DLD1 (cell line): ENCODE measurements around the gene SURF4.
"Not testable (repeated sequence)": the region's sequence is repeated elsewhere in the genome, so short reads cannot be mapped to it uniquely, and the experiment has no call there.

Experiments used
- in situ Hi-C: cut with HindIII; loops from 2 replicates; pipeline ENCODE4 v1.10.0; 2017; ENCODE audit warnings: low sequenced_read_pairs

Gene SURF4

DNA sequence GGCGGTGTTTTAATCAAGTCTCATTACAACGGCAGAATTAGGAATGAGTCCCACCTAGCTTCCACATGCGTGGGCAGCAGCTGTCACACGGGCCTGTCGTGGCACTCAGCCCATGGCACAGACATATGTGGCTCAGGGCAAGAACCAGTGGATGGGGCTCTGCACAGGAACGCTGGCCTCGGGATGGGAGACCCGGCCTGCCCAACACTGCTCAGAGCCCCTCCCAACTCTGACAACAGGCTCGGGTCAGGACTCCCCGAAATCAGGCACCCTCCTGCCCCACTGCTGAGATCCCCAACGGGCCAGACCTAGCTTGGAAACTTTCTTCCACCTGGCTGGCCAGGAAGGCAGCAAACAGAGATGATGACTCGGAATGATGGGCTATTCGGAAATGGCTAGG is 34.9 kb downstream of the SURF4 start:
- in situ Hi-C loops, result no loop called here

DNA sequence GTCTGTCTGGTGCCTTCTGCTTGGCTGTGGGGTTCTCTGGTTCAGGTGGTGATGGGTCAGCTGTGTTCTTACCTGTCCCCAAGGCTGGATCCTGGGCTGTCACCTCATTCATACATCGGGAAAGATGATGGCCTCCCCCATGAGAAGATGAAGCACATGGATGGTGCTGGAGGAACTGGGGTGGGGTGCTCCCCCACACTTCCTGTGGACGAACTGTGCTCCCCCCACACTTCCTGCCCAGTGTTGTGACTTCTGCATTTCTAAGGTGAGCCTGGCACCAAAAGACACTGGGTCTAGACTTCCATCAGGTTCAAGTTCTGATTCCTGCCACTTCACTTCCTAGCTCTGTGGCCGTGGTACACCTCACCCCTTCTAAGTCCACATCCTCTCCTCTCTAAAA is 35.6 kb downstream of the SURF4 start:
- in situ Hi-C loops, result no loop called here

- in situ Hi-C loops, result no loop called here
Measured at GRCh38 chr9:133339641-133340040, 36.2 kb downstream of the SURF4 start.

GRCh38 chr9:133335924-133336811 is 39.7 kb downstream of the SURF4 start, which contains the start of gene SURF6:
TSS of gene SURF6 (minus strand) at chr9:133336188. CDS start at chr9:133336132, 56 bp downstream.
- in situ Hi-C loops, result no loop called here

GRCh38 chr9:133334888-133335287 is 41.0 kb downstream of the SURF4 start:
- in situ Hi-C loops, result not testable (repeated sequence)

DNA sequence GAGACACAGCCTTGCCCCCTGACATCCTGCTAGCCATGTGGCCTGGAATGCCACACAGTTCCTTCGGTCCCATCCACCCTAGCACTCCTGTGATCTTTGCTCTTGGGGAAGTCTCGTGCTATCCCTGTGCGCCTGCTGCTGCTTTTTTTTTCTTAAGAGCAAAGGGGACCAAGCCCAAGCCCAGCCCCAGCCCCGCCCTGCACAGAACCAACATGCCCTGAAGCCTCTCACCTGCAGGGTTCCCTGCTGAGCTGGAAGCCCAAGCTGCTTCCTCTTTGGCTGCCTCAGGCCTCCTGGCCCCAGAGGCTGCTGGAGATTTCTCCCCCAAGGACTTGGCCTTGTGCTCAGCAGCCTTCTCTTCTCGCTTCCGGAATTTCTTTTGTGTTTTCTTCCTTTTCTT is 41.7 kb downstream of the SURF4 start:
- in situ Hi-C loops, result no loop called here

DNA sequence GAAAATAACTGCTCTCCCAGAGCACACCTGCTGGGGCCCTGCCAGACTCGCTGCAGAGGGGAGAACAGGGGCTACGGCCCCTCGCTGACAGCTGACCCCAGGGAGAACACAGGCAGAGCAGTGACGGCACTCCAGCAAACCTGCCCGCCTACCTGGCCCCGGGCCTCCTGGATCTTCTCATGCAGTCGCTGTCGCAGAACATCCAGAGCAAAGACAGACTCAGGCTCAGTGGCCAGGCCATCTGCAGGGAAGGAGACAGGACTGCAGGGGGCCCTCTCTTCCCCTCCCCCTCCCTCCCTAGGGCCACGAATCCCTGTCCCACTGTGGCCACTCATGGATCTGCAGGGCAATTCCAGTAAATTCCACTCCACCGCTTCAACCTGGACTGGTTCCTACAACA is 42.3 kb downstream of the SURF4 start:
- in situ Hi-C loops, result no loop called here

DNA sequence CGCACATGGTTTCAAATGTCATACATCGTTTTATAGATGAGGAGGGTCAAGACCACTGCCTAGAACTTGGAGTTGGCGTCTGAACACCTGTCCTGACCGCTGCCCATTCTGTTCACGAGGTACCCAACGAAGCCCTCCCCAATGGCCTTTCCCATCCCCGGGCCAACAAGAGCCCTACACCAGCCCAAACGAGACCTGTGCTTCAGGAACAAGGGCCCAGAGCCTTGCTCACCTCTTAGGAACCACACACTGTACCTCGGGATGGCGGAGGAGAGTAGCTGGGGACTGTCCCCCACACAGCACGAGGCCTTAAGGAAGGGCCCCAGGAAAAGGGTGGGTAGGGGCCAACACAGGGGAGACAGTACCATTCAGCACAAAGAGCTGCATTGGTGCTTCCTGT is 42.8 kb downstream of the SURF4 start:
- in situ Hi-C loops, result no loop called here

DNA sequence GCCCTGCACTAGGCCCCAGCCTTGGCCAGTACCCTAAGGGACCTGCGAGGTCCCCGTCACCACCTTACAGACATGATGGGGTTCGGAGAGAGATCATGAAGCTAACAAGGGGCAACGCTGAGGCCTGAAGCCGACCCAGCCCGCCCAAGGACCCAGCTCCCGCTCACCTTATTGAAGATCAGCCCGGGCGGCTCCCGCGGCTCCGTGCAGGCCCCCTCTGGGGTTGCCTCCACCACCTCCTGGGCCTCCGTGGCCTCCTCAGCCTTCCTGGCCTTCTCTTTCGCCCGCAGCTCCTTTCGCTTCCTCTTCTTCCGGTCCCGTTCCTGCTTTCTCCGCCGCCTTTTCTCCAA is 43.5 kb downstream of the SURF4 start:
- in situ Hi-C loops, result no loop called here

DNA sequence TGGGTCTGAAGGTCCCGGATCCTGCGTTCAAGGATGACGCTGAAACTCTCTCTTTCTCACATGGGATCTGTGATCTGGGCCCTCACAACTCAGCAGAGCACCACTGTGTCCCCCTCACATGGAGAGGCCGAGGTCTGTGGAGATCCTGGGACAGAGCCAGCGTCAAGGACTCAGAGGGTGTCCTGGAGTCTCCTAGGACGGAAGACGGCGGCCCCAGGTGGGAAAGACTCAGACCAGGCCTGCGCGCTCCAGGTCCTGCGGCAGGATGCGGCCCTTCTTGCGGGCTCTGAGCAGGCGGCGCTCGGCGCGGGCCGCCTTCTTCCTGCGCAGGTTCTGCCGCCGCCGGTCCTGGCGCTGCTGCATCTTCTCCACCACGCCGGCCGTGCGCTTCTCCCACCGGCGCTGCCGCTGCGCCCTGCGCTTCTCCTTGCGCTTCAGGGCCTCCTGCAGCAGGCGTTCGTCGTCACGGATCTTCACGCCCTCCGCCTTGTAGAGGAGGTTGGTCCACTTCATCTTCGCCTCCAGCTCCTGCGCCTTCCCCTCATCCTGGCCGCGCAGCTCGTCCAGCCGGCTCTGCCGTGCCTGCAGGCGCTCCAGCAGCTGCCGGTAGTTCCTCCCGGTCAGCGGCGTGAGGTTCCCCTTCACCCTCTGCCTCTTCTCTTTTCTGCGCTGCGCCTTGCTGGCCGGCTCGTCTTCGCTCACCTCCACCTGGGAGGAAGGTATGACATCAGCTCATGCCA is 44.0 kb downstream of the SURF4 start:
- in situ Hi-C loops, result no loop called here

DNA sequence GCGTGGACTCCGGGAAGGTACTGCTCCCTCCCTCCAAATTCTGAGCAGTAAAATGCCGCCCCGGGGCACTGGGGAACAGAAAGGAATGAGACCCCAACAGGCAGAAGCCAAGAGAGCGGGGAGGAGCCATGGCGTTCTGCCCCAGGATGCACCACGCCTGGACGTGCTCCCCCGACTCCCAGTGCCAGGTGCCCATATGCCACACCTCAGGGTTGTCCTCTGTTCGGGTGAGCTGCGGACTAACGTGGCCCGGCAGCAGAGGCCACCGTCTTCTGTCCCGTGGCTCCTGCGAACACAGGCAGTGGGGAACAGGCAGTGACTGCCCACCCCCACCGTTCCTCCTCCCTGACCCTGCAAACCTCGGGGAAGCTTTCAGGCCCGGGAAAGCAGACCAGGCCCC is 44.6 kb downstream of the SURF4 start:
- in situ Hi-C loops, result no loop called here

GRCh38 chr9:133329306-133330156 is 46.3 kb downstream of the SURF4 start:
- in situ Hi-C loops, result not testable (repeated sequence)

DNA sequence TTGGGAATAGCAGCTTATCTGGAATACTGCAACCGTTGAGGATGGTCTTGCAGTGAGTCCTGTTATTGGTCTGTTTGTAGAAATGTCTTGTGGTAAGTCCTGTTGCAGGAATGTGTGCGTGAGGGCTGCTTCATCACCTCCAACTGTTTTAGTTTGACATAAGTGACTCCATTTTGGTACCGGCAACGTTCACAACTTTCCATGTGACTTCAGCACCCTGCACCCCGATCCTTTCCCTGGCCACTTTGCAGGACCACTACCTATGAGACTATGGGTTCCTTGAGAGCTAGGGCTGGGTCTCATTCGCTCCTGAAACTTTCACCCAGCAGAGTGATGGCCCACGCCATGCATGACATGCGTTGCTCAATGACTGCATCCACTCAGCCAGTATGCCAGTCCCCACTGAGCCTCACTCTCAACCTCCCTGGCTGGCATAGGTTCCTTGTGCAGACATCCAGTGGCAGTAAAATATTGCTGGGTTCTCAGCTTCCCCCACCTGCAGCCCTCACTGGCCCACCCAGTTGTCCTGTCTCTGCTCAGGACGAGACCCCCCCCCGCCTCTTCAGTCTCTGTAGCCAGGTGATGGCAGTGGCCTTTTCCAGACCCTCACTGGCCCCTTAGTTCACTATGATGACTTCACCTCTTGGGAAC is 47.9 kb downstream of the SURF4 start:
- in situ Hi-C loops, result no loop called here

DNA sequence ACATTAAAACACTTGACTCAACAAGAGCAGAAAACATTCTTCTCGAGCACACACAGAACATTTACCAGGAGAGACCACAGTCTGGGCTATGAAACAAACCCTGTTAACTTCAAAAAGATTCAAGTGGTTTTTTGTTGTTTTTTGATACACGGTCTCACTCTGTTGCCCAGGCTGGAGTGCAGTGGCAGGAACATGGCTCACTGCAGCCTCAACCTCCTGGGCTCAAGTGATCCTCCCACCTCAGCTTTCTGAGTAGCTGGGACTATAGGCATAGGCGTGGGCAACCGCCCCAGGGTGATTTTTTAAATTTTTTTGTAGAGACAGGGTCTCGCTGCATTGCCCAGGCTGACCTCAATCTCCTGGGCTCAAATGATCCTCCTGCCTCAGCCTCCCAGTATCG is 48.8 kb downstream of the SURF4 start:
- in situ Hi-C loops, result not testable (repeated sequence)

GRCh38 chr9:133323991-133324703 is 51.7 kb downstream of the SURF4 start:
- in situ Hi-C loops, result no loop called here

- in situ Hi-C loops, result no loop called here
Measured at GRCh38 chr9:133323211-133323610, 52.6 kb downstream of the SURF4 start.

GRCh38 chr9:133322701-133323100 is 53.2 kb downstream of the SURF4 start:
- in situ Hi-C loops, result no loop called here

- in situ Hi-C loops, result no loop called here
Measured at GRCh38 chr9:133321411-133321935, 54.4 kb downstream of the SURF4 start.

DNA sequence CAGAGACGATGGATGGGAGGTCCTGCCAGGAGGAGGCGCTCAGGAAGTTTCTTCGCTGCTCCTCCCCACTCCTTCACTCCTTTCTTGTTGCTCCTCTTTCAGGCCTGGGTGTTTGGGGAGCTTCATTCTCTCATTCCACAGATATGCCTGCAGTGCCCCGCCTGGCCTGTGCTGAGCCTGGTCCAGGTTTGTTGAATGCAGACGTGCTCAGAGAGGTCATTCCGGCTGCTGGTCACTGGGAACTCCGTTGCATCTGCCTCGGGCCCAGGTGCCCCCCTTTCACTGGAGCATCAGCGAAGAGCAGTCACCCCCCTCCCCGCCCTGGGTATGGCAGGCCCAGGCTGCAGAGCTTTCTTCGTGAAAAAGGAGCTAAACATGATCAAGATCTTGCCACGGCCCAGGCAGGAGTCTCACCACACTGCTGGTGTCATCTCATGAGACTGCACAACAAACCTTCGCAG is 55.4 kb downstream of the SURF4 start:
- in situ Hi-C loops, result no loop called here

- in situ Hi-C loops, result not testable (repeated sequence)
Measured at GRCh38 chr9:133317551-133317950, 58.3 kb downstream of the SURF4 start.
